AG09319 (cell line): ENCODE results near the gene NT5M.

Experiments used
- DNase-seq: peaks from one replicate; pipeline ENCODE4 v3.0.0-alpha.2; 2010; ENCODE audit warnings: low read depth; ENCODE audit errors: extremely low read depth
- TF ChIP-seq, protein P1 (sequence below): IDR thresholded peaks from 2 replicates; pipeline ENCODE4 v1.5.1; 2011; ENCODE audit warnings: low read depth, mild to moderate bottlenecking, inconsistent platforms, low read length, moderate library complexity

The NT5M gene

DNA sequence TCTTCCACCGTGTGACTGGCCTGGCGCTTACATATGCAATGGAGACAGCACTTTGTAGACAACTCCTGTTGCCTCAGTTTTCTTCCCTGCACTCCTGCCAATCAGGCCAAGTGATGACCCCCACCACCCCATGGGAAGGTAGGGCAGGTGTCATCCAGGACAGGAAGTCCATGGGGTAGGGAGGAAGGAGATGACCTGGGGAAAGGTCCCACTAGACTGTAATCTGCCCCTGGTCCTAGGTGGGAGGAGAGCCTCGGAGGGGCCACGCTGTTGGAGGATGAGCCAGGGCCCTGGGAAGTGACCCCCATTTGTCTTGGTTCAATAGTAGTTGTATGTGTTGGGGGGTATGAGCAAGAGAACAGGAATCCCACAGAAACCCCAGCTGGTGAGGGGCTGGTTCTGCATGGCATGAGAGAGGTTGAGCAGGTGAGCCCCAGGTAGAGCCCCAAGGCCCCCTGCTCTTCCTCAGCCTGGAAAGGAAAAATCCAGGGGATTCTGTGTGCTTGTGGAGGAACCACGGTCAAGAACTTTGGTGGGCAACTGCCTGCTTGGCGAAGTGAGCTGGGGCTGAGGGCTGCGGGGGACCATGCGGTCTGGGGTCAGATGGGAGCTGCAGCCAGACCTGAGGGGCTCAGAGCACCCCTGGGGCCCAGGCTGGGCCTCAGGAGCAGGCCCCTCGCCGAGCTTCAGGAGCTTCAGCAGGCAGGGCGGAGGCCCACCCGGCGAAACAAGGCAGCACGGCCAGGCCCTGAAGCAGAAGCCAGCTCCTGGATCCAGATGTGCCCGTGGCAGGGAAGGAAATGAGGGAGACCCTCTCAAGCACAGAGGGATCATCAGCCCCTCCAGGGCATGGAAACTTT is 50.7 kb downstream of the NT5M start:
- TF ChIP-seq, protein P1, sequence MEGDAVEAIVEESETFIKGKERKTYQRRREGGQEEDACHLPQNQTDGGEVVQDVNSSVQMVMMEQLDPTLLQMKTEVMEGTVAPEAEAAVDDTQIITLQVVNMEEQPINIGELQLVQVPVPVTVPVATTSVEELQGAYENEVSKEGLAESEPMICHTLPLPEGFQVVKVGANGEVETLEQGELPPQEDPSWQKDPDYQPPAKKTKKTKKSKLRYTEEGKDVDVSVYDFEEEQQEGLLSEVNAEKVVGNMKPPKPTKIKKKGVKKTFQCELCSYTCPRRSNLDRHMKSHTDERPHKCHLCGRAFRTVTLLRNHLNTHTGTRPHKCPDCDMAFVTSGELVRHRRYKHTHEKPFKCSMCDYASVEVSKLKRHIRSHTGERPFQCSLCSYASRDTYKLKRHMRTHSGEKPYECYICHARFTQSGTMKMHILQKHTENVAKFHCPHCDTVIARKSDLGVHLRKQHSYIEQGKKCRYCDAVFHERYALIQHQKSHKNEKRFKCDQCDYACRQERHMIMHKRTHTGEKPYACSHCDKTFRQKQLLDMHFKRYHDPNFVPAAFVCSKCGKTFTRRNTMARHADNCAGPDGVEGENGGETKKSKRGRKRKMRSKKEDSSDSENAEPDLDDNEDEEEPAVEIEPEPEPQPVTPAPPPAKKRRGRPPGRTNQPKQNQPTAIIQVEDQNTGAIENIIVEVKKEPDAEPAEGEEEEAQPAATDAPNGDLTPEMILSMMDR, result no peak

DNA sequence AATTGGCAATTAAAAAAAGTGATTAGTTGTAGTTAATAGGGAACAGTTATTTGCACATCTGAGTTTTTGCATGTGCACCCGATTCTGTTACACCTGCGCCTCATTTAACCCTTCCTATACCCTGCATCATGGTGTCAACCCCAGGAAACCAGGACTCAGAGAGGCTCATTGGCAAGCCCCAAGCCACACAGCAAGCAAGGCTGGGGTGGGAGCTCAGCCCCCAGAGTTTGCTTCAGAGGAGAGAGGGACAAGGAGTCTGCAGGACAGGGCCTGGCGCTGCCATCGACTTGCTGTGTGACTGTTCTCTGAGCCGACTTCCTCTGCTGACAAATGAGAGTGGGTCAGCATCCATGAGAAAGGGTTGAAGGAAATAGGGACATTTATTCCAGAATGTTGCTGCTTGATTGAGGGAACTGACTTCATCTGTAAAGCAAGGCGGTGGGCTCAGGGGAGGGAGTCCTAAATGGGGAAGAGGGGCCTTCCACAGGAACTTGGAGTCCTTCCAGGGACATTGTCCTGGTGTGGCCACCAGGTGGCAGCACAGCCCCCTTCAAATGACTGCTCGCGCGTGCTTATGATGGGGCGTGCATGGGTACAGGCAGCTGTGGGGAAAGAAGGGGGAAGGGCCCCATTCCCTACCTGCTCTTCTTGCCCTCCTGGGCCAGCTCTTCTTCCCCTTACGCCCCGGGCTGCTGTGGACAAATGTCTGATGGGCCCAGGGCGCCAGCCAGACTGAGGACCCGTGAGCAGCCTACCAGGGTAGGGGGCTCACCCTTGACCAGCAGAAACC is 51.6 kb downstream of the NT5M start:
- TF ChIP-seq, protein P1, result peak; percentile 83
- DNase-seq, result peak; percentile 20

More for the DNA sequence above, 50.7 kb downstream of the NT5M start:
- no peak for DNase-seq

DNA sequence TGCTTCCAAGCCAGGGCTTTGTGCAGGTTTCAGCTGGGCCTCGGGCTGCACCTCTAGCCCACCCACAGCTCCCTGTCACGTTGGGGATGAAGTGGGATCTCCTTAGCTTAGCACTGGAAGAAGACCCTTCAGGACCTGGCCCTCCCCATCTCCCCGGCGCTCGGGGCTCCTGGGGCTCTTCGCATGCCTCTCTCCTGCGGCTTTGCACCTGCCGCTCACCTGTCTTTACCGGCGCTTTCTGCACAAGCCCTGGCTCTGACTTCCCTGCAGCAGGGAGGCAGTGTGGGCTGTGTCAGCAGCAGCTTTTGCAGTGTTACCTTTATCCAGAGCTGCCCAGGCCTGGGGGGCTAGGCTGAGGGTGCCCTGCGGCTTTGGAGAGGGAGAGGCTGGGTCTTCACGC is 52.3 kb downstream of the NT5M start:
- TF ChIP-seq, protein P1, result no peak
- no peak for DNase-seq

DNA sequence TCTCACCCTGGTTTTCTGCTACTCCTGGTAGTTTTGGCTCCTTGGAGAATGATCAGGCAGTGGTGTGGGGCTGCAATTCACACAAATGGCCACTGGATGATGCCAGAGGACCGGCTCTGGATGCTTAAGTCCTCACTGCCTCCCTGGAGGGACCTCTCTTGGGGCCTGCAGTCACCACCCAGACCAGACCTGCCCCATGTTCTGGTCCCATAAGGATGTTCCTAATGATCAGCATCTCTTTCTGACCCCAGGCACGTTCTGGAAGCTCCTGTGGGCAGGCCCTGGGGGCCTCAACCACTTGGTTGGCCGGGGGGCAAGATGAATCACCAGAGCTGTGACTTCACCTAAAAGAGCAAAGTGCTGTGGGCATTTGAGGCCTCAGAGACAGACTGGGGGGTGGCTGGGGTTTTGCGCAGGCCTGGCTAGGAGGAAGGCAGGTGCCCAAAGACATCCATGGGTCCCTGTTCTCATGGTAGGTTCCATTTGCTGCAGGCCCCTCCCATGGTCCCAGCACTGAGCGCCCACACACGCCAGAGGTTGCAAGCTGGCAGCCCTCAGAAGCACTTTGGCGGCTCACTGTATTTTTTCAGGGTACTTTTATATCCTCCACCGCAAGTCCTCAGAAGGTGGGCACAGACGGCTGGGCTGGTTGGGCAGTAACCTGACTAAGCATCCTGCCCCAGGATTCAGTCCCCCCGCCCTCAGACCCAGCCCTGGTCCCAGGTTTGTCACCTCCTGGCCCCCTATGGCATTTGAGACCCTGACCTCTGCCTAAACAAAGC is 53.2 kb downstream of the NT5M start:
- DNase-seq, result peak; percentile 75
- TF ChIP-seq, protein P1, result no peak; the same call in none of the 2 replicates

DNA sequence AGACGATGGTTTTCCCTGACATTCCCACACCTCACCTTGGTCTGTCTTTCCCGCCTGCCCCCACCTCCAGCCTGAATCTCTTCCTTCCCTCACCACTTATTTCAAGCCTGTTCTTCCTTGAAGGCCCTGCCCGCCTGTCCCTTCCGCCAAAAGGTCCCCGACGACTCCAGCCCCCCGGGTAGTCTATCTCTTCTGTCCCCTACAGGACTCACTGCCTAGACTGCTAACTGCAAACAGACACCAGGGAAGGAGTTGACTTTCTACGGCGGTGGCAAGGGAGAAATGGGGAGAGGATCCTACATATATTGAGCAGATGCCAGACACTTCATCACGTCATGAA is 53.7 kb downstream of the NT5M start:
- DNase-seq, result no peak
- TF ChIP-seq, protein P1, result no peak

DNA sequence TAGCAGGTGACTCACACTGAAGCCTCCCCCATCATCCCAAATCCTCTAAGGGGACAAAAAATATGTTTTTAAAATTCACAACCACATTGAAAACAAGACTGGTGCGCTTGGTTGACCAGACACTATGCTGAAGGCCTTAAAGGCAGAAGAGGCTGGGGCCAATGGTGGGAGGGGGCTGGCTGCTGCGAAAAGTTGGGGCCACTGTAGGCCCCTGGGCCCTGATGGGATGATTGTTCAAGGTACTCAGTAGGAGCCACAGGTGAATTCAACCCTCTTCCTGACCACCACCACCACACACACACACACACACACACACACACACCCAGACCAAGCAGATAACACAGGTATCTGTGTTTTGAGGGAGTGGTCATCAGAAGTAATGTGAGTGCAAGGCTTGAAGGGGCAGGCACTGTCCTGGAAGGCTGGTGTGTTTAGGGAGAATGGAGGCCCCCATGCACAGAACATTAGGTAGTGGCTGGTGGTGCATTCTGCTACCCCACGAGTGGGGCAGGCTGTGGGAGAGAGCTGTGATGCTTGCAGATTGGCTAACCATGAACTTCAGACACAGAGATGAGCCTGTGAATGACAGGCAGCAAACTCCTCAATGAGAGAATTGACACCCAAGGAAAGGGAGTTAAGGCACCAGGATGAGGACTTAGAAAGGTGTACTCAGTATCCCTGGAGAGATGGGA is 55.0 kb downstream of the NT5M start:
- no peak for DNase-seq

More for the DNA sequence above, 55.0 kb downstream of the NT5M start:
- TF ChIP-seq, protein P1, result no peak
